HG02973 (cell line): ENCODE data around the gene SLC24A2.
"Not testable (repeated sequence)": the region's sequence is repeated elsewhere in the genome, so short reads cannot be mapped to it uniquely, and the experiment has no call there.

Experiments
- ATAC-seq: cut with Tn5 transposase; IDR thresholded peaks from one replicate; pipeline ENCODE4 v1.9.1; 2021; ENCODE audit warnings: moderate library complexity; ENCODE audit not compliant: unreplicated experiment

The SLC24A2 gene

GRCh38 chr9:19788614-19789271 is at the start of gene SLC24A2:
Gene SLC24A2 (minus strand): TSS chr9:19789037.
- ATAC-seq, result no peak

- not testable (repeated sequence) for ATAC-seq
Measured at GRCh38 chr9:19833331-19833730, 44.5 kb upstream of the SLC24A2 start.

- no peak for ATAC-seq
Measured at GRCh38 chr9:19830796-19831195, 42.0 kb upstream of the SLC24A2 start.

- ATAC-seq, result no peak
Measured at GRCh38 chr9:19828576-19829109, 39.8 kb upstream of the SLC24A2 start.

- no peak for ATAC-seq
Measured at GRCh38 chr9:19816769-19817168, 27.9 kb upstream of the SLC24A2 start.

GRCh38 chr9:19812194-19812593 is 23.4 kb upstream of the SLC24A2 start:
- ATAC-seq, result no peak

GRCh38 chr9:19809422-19810269 is 20.8 kb upstream of the SLC24A2 start:
- ATAC-seq, result no peak

- no peak for ATAC-seq
Measured at GRCh38 chr9:19807182-19807892, 18.5 kb upstream of the SLC24A2 start.

- no peak for ATAC-seq
Measured at GRCh38 chr9:19804431-19804830, 15.6 kb upstream of the SLC24A2 start.

- no peak for ATAC-seq
Measured at GRCh38 chr9:19800884-19801283, 12.0 kb upstream of the SLC24A2 start.

GRCh38 chr9:19799784-19800183 is 10.9 kb upstream of the SLC24A2 start:
- no peak for ATAC-seq

GRCh38 chr9:19788152-19788551 is 685 bp downstream of the SLC24A2 start:
- no peak for ATAC-seq

- no peak for ATAC-seq
Measured at GRCh38 chr9:19787672-19788071, 1.2 kb downstream of the SLC24A2 start.

GRCh38 chr9:19785230-19785629 is 3.6 kb downstream of the SLC24A2 start:
- ATAC-seq, result no peak

- ATAC-seq, result no peak
Measured at GRCh38 chr9:19784136-19784535, 4.7 kb downstream of the SLC24A2 start.

GRCh38 chr9:19783500-19783899 is 5.3 kb downstream of the SLC24A2 start:
- ATAC-seq, result no peak

- no peak for ATAC-seq
Measured at GRCh38 chr9:19782005-19782404, 6.8 kb downstream of the SLC24A2 start.

- ATAC-seq, result no peak
Measured at GRCh38 chr9:19781240-19781639, 7.6 kb downstream of the SLC24A2 start.

- ATAC-seq, result no peak
Measured at GRCh38 chr9:19771446-19771845, 17.4 kb downstream of the SLC24A2 start.

GRCh38 chr9:19770973-19771372 is 17.9 kb downstream of the SLC24A2 start:
- no peak for ATAC-seq

- ATAC-seq, result no peak
Measured at GRCh38 chr9:19769213-19769612, 19.6 kb downstream of the SLC24A2 start.
